K562 (cell line): ENCODE measurements around the gene WASF2.

Experiments used
- GTF2E2 ChIP-seq: fragments of 200-800 bp; sonication (Bioruptor generic); IDR thresholded peaks from 2 replicates; pipeline ENCODE4 v1.6.1; 2016; ENCODE audit warnings: missing genetic modification characterization, missing compliant biosample characterization
- SIX5 ChIP-seq, 2 experiments: IDR thresholded peaks; 2 replicates each; pipeline ENCODE4 v1.6.1; 2011; ENCODE audit warnings: low read length in 2 of 2, borderline replicate concordance in 1 of 2, low read depth in 1 of 2, mild to moderate bottlenecking in 1 of 2, moderate library complexity in 1 of 2; ENCODE audit not compliant: insufficient read depth in 1 of 2
- ZNF134 ChIP-seq: fragments of 250-450 bp; sonication (Bioruptor Pico); conservative IDR thresholded peaks from 2 replicates; pipeline ENCODE4 v1.4.0; 2020
- TF ChIP-seq, protein P1 (sequence below): sonication (generic); formaldehyde crosslinking; IDR thresholded peaks from 2 replicates; pipeline ENCODE4 v1.8.0; 2022; ENCODE audit warnings: missing genetic modification reagents, mild to moderate bottlenecking, moderate library complexity, borderline replicate concordance

DNA sequence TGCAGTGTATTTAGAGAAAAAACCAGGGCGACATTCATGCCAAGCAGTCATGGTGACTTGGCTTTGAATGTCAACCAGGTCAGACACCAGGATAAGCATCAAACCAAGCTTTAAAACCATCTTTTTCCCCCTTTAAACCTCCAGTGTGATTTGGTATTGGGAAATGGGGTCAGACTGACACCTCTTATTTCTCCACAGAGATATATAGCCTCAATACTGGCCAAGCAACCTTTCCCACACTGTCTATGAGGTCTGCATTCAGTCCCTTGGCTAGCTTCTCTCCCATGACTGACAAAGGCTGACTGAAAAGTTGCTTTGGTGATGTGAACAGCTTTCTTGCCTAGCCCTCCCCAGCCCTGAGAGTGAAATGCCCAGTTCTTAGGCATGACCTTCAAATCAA lies 75.9 kb downstream of the WASF2 start:
- no peak for TF ChIP-seq SIX5 (IDR thresholded peaks at IDR 0.05; ENCODE audit: borderline replicate concordance in 1 of 2, insufficient read depth in 1 of 2, low read depth in 1 of 2, low read length in 2 of 2)
- TF ChIP-seq GTF2E2 (tag) = no peak
- TF ChIP-seq ZNF134 (CRISPR knock-in tag) = no peak
- TF ChIP-seq, protein P1, sequence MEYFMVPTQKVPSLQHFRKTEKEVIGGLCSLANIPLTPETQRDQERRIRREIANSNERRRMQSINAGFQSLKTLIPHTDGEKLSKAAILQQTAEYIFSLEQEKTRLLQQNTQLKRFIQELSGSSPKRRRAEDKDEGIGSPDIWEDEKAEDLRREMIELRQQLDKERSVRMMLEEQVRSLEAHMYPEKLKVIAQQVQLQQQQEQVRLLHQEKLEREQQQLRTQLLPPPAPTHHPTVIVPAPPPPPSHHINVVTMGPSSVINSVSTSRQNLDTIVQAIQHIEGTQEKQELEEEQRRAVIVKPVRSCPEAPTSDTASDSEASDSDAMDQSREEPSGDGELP (CRISPR knock-in tag) = no peak
